HG03095 (cell line): ENCODE results near the gene CDK15.
"Not testable (repeated sequence)": the region's sequence is repeated elsewhere in the genome, so short reads cannot be mapped to it uniquely, and the experiment has no call there.

Source experiments
- ATAC-seq: cut with Tn5 transposase; IDR thresholded peaks from one replicate; pipeline ENCODE4 v1.9.1; 2021; ENCODE audit warnings: moderate library complexity; ENCODE audit not compliant: unreplicated experiment

The CDK15 gene

DNA sequence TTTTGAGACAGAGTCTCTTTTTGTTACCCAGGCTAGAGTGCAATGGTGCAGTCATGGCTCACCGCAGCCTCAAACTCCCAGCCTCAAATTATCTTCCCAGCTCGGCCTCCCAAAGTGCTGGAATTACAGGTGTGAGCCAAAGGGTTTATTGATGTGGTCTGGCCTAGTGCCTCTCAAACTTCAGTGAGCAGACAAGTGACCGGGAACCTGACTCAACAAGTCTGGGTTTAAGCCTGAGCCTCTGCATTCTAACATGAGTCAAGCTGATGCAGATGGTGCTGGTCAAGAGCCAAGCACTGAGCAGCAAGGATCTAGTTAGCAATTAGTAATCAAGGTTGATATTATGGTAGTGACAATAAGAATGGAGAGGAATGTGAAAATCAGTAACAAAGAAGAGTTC, 21.3 kb downstream of the CDK15 start:
- no peak for ATAC-seq

DNA sequence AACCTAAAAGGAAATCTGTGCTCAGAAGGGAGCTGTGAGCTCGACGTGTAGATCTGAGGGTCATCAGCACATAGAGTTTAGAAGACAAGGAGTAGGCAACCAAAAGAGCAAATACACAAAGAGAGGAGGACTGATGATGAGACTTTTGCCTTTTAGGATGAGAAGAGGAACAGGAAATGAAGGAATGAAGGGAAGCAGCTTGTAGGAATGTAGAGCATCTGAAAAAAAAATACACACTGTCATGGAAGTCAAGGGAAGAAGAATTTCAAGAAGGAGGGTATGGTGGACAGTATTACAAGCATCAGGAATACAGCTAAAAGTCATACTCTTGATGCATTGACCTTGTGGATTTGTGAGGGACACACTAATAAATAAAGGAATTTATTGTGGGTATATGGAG, 21.9 kb downstream of the CDK15 start:
- no peak for ATAC-seq

DNA sequence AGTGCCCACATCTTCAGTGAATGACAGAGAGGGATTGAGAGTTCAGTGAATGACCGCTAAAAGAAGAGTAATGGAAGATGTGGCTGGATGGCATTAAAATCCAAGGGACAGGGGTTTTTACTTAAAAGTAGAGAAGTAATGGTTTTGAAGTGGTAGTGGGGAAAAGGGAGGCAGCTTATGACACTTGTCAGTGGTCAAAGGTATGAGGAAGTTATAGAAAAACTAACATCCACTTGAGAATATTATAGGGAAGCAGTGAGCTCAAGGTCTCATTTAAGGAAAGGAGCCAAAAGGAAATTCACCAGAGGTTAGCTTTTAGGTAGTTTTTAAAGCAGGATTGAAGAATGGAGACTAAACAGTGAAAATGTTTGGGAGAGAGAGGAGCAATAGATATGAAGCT, 24.3 kb downstream of the CDK15 start:
- ATAC-seq: no peak

DNA sequence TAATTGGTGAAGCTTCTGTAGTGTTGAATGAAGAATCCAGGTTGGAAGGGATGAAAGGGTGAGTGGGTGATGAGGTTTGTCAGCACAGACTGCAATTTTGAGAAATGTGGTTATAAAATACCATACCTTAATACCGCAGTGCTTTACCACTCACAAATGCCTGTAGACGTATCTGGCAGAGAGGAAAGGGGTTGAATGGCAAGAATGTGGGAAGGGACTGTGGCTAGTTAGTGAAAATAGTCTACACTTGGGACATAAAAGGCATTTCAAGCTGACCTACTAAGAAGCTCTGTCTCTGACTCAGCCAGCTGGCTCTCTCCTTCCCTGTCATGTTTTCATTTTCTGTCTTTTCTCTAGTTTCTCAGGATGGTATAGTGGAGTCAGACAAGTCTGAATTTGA, 25.1 kb downstream of the CDK15 start:
- ATAC-seq: no peak

DNA sequence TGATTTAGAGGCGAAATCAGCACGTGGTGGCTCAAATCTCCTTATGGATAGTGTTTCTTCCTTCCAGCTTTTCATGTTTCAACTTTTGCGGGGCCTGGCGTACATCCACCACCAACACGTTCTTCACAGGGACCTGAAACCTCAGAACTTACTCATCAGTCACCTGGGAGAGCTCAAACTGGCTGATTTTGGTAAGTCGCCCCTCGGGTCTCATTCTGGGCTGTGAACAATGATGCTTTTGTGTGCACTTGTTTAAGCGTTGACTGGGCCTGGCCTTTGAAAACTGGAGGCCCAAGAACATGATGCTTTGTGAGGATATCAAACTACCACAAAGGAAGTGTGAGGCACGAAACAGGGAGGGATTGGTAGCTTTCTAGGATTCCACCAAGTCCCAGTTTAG, 27.4 kb downstream of the CDK15 start:
- ATAC-seq: no peak

DNA sequence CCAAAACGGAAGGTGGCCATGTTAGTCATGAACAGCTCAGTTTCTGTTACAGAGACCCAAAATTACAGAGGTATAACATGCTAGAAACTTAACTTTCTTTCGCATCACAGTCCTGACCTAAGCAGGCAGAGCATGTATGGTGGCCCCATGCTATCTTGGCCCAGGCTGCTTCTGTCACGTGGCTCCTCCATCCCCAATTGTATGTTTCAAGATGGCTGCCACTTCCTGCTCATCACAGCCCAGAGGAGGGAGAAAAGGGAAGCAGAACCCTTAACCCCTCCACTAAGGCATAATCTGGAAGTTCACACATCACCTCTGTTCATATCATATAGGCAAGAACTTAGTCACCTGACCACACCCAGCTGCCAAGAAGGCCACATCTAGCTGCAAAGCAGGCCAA, 28.7 kb downstream of the CDK15 start:
- no peak for ATAC-seq

DNA sequence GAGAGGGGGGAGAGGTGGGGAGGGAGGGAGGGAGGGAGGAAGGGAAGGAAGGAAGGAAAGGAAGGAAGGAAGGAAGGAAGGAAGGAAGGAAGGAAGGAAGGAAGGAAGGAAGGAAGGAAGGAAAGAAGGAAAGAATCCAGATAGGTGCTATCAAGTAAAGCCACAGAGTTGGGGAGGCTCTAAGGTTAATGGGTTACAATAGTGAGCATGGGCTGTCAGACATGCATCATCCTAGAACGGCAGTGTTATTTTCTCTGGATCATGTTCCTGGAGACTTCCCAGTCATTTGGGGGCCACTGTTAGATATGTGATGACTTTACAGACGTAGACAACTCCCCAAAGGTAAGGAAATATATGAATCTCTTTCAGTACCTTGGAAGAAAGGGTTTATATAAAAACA, 31.1 kb downstream of the CDK15 start:
- no peak for ATAC-seq

DNA sequence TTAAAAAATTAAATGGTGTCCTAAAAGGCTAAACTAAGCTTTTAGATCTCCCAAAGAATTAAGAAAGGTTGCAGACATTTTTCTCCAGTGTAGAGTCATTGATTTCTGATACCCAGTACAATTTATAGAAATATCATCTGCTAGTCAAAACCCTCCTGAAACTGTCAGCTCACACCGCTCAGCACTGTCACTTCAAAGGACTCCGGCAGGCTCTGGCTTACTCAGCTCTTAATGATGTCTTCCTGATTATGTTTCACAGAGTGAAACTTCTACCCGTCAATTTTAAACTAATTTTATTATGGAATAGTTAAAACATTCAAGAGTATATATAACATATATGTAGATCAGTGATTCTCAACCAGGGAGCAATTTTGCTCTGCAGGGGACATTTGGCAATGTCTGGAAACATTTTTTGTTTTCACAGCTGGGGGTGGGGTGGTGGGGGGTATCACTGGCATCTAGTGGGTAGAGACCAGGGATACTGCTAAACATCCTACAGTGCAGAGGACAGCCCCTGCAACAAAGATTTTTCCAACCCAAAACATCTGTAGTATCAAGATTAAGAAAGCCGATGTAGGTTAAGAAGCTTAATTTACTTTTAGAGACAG, 31.6 kb downstream of the CDK15 start:
- no peak for ATAC-seq

DNA sequence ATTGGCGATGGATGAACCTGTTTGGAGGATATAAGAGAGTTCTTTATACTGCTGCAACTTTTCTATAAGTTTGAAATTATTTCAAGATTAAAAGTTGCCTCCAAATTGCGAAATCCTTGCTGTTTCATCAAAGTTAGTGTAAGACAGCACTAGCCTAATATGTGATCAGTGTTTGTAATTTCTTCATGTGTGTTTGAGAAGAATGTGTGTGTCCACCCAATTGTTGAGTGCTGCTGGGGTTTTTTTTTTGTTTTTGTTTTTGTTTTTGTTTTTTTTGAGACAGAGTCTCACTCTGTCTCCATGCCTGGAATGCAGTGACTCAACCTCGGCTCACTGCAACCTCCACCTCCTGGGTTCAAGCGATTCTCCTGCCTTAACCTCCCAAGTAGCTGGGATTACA, 33.4 kb downstream of the CDK15 start:
- no peak for ATAC-seq

DNA sequence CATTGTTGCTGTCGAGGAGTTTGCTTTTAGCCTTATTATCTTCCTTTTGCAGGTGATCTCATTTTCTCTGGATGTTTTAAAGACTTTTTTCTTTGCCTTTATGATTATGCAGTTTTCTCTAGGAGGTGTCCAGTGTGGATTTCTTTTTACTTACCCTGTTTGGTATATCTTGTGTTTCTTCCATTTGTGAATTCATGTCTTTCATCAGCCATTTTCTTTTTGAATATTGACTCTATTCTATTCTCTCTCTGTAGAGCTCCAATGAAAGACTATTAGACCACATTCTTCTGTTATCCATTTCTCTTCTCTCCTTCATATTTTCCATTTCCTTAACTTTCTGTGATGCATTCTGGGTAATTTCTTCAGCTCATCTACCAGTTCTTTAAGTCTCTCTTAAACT, 34.4 kb downstream of the CDK15 start:
- no peak for ATAC-seq

DNA sequence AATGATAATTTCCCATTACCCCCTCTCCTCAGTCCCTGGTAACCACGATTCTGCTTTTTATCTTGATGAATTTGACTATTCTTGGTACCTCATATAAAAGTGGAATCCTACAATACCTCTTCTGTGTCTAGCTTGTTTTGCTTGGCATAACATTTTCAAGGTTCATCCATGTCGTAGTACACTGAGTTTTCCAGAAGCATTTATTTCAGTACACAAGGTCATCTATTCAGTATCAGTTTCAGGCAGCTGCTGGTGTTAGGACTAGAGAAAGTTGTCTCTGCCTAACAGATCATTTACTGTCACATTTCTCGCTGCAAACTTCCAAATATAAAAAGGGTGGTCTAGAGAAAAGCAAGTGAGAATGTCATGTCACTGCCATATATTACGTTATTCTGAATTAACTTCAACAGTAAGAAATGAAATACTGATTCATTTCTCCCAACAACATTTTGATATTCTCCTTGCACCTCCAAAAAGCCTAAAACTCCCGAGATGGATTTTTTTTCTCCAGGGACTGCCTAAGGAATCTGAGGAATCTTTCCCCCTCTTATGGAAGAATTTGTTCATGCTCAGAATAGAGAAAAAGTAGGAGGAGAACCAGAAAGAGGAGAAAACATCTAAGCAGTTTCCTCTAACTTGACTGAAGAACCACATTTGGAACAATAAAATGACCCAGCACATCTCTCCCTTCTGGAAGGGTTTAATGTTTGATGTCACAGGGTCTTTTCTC, 36.0 kb downstream of the CDK15 start:
- ATAC-seq: no peak

DNA sequence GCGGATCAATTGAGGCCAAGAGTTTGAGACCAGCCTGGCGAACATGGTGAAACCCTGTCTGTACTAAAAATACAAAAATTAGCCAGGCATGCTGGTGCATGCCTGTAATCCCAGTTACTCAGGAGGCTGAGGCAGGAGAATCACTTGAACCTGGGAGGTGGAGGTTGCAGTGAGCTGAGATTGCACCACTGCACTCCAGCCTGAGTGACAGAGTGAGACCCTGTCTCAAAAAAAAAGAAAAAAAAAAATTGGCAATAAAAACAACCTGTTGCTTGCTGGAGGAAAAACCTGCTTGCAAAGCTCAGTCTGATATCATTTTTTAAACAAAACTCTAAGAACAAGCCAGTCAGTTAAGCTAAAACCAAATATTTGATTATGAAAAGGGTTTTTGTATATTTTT, 38.6 kb downstream of the CDK15 start:
- not testable (repeated sequence) for ATAC-seq

DNA sequence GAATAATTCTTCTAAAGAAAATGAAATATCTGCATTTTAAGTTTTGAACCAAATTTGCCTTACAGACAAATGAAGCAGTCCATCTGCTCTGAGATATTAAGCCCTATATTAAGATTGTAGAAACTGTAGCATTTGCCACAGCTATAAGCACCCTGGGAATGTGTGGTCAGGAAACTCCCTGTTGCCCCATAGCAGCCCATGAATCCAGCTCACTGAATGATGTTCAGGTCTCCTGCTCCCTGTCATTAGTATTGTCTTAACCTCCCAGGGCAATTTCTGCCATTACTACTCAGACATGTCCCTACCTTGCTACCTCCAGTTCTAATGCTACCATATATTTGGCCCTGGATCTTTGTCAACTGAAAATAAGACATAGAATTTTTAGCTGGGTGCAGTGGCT, 41.1 kb downstream of the CDK15 start:
- no peak for ATAC-seq

DNA sequence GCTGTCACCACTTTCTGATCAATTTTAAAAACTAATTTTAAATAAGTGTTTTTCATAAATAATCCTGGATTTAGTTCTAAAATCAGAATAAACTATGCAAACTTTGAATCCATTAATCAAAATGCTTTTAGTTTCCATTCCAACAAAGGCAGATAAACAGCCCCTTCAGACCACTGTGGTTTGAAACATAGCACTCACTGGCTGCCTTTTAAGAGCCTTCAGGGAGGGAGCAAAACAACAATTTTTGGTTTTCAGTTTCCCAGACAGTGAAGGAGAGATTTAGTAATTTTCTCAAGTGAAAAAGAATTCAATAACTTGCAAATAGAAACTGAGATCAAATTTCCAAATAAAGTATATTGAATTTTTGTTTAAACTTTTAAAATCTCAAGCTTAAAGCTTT, 46.1 kb downstream of the CDK15 start:
- no peak for ATAC-seq

DNA sequence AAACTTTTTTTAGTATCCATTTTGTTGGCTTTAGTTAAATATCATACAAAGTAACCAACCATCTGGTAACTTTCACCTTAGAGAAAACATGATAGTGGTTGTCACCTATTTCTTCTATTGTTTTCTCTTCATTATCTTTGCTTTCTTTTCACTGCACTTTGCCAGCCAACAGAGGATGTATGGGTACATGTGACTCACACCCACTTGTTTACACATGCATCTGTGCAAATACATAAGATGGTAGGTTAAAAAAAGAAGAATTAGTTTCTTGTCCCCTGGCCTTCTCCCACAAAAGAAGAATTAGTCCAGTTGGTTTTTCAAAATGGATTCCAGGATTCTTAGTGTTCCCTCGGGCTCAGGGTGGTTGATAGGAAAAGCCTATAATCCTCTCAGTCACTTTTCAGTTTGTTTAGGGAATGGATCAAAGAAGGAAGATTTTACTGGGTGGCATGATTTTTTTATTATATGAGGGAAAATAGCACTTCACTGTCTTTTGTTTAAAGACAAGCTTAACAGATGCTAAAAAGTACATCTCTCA, 46.6 kb downstream of the CDK15 start:
- ATAC-seq: no peak

DNA sequence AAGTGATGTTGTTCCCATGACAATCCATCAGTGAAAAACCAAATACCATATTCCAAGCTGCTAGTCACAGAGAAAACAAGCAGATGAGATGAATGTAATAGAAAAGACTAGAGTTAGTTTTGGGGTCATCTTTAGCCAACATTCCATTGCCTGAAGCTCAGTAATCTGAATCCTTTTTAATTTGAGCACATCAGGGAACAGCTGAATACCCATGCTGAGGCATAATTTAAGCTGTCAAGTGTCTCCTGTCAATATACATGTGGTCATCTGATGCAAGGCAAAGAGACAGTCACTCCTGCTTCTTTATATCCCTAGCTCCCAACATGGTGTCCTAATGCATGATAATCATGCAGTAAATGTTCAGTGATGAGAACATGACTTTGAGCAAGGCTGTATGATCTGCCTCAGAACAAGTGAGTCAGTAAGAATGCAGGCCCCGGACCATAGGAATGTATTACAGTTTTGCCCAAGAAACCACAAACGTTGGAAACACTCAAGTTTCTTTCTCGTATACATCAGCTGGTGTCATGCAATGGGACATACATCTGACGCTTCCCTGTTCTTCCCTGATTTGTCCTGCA, 48.0 kb downstream of the CDK15 start:
- no peak for ATAC-seq

DNA sequence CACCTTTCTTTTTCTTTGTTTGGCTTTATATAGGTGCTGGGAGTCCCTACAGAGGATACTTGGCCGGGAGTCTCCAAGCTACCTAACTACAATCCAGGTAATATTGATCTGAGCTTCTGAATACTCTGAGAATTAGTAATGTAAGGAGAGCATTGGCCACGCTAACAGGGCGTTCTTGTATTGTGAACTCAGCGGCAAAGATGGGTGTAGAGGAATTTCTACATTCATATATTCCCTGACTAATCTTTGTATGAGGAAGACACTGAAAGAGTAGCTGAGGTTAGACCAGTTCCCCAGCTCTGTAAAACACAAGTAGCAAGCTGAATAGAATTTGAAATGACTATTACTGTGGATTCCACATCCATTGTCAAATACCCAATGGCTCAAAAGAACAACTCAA, 48.5 kb downstream of the CDK15 start:
- ATAC-seq: no peak

DNA sequence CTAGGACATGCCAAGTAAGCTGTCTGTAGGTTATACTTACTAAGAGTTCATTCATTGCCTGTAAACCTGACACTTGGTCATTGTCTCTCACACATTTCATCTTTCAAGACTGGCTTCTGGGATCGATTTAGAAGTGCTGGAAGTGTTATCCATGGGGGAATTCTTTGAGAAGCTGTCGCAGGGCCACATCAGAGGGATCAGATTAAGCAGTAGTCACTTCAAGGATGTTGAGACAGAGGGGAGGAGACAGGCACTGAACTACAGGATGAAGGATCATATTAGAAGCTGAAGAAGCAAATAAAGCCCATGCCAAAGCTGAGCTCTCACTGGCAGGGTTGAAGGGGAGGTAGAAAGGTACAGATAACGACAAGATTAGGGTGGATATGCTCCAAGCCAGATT, 49.0 kb downstream of the CDK15 start:
- ATAC-seq: no peak

DNA sequence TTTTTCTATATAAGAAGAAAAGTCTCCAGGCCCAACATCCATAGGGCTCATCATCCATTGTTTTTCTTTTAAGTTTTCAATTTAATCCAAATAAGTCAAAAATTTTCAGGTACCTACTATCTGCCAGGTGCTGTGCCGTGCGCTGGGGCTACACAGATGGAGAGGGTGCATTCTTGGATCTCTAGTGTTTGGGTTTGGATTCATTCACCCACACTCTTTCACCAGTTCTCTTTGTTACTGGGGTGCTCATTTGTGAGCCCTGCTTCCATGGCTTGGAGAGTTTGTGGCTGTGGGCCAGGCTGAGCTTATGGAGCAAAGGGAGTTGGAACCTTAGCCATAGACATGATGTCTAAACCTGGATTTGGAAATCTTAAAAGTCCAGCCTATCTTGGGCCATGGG, 51.0 kb downstream of the CDK15 start:
- no peak for ATAC-seq

DNA sequence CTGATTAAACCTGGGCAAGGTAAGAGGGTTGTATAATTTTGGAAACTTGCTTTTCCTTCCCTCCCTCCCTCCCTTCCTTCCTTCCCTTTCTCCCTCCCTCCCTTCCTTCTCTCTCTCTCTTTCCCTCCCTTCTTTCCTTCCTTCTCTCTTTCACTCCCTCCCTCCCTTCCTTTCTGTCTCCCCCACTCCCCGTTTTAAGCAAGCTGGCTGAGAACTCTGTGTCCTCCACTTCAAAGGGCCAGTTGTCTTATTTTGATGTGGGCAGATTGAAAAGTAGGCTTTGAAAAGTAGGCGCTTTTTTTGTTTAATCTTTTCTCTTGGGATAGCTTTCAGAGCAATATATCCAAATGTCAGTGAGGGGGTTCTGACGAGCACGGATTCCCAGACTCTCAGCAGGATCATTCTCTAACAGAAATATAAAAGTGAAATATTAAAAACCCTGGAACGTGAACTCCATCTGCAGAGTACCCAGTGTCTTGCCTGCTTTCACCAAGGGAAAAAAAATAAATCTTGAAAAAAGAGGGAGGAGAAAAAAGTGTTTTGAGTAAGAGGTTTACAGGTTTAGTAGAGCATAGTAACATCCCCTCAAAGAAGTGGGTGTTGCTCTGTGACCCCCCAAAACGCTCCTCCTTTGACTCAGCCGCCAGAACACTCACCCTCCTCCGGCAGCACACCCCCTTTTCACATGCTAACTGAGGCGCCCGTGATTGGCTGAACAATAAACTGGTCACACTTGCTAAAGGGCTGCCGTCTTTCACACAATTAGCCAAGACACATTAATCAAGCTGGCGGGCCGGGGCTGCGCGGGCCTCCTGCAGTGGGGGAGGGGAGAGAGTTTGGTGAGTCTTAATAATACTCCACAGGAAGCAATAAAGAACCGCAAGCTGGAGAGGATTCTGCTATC, 52.2 kb downstream of the CDK15 start:
- no peak for ATAC-seq

DNA sequence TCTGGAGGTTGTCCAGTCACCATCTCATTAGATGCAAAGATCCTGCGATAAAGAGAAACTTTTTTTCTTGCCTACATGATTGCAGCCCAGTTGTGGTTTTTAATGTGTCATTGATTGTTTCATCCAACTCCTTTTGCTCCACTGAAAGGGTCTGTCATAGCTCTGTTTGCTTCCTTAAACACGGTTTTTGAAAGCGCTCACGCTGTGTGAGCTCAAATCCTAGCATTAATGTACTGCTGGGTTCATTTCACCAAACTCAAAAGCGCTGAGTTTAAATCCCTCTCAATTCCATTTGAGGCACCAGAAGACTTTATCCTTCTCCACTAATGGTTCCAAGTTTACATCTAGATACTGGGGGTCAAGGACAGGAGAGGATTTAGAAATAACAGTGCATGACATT, 53.6 kb downstream of the CDK15 start:
- no peak for ATAC-seq
